ENCODE results near the gene ZNF24.

The ZNF24 gene

DNA sequence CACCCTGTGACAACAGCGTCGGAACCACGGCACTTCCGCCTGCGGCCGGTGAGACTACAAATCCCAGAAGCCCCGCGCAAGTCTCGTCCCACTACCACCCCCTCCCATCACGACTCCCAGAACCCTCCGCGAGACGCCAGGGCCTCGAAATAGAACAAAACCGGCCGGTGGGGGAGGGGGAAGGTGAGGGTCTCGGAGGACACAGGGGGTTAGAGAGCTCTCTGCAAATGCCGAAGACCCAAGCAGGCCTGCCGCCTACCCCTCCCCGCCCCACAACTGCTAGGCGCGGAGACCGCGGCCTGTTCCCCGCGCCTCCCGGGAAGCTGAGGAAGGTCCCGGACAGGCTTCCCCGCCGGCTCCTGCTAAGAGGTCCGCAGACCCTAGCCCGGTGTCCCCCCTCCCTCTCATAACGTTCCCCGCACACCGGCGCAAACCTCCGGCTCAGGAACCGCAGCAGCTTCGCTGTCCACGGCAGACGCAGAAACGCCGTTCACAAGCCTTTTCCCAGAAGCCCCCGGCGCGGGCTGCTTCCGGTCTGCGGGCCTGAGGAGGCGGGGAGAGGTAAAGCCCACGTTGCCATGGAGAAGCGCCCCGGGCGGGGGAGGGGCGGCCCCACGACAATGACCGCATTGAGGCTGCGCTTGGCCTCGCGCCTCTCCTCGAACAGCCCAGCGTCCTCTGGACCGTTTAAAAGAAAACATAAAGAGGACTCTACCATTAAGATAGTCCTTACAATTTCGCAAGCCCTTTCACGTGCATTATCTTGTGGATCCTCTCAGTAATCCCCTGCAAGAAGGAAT is at the start of gene ZNF24:
Gene ZNF24, minus strand, starts transcription at position 485 of the 800 bp plus-strand sequence. CDS start 3,770 bp downstream, outside the sequence.
- DNase-seq = peak; percentile 94

DNA sequence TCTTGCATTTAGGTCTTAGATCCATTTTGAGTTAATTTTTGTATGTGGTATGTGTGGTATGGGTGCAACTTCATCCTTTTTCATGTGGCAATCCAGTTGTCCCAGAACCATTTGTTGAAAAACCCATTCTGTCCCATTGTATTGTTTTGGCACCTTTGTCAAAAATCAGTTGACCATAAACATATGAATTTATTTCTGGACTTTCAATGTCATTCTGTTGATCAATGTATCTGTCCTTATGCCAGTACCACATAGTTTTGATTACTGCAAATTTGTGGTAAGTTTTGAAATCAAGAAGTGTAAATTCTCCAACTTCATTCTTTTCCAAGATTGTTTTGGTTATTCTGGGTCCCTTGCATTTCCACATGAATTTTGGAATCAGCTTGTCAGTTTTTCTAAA is 49.5 kb upstream of the ZNF24 start:
- no peak for DNase-seq

DNA sequence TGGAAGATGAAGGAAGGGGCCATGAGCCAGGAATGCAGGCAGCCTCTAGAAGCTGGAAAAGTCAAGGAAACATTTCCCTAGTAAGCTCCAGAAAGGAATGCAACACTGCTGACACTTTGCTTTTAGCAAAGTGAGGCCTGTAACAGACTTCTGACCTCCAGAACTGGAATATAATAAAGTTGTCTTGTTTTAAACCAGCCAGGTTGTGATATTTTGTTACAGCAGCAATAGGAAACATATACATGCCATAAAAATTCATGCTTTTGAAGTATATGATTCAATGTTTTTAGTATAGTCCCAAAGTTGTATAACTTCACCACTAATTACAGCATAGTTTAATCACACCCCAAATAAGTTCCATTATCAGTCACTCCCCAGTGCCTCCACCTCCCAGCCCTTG is 48.2 kb upstream of the ZNF24 start:
- no peak for DNase-seq

DNA sequence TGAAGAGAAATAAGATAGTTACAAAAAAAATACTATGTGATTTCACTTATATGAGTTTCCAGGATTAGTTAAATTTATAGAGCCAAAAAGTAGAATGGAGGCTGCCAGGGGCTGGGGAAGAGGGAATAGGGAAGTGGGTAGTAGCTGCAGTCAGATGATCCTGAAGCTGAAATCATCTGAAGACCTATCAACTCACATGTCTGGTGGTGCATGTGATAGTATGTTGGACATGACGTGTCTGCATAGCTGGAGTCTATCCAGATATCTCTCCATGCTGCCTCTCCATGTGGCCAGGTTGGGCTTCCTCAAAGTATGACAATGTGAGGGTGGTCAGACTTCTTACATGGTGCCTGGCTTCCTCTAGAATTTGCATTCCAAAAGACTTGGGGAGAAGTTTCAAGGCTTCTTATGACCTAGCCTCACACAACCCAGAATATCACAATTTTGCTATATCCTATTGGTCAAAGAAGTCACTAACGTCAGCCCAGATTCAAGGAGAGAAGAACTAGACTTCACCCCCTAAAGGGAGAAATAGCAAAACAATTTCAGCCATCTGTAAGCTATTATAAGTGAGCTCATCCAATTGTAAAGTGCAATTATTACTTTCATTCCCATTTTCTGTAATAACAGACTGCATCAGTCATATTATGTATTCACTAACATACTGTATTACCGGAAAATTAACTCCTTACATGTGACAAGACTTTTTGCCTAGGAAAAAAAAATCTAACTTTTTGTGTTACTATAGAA is 46.9 kb upstream of the ZNF24 start:
- no peak for DNase-seq

DNA sequence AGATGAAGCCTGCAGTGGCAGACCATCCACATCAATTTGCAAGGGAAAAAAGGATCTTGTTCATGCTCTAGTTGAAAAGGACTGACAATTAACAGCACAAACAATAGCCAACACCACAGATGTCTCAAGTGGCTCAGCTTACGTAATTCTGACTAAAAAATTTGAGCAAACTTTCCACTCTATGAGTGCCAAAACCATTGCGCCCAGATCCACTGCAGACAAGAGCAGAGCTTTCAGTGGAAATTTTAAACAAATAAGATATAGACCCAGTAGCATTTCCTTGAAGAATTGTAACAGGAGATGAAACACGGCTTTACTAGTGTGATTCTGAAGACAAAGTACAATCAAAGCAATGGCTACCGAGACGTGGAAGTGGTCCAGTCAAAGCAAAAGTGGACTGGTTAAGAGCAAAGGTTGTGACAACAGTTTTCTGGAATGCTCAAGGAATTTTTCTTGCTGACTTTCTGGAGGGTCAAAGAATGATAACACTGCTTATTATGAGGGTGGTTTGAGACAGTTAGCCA is 44.9 kb upstream of the ZNF24 start:
- no peak for DNase-seq

DNA sequence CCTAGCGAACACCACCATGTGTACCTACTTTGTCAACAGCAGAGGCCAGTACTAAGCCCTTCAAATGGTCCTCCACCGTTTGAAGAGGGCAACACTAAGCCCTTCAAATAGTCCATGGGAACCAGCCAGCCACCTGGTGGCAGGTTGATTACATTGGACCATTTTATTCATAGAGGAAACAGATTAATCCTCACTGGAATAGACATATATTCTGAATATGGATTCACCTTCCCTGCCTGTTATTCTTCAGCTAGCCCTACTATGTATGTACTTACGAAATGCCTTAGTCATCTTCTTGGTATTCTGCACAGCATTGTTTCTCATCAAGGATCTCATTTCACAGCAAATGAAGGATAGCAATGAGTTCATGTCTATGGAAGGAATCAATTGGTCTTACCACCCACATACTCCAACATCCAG is 42.9 kb upstream of the ZNF24 start:
- DNase-seq = no peak

DNA sequence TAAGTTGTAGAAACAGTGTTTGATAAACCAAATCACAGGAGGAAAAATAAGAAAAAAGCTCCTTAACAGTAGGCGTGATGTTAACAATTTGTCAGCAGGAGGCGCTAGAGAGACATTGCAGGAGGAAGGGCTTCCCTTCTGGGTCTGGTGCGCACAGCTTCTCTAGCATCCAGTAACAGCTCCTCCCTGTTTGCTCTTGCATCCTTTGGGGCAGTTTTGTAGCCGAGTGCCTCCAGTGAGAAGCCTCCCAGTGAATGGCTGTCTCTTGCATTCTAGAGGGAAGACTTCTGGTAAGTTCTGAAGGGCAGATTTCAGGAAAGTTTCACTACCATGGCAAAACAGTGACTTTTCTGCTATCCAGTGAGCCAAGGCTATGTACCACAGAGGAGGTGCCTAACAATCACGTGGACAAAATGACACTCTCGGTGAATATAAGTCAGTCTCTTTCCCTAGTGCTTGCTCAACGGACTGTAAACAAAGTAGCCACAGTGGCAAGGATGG is 42.4 kb upstream of the ZNF24 start:
- DNase-seq = peak; percentile 70

DNA sequence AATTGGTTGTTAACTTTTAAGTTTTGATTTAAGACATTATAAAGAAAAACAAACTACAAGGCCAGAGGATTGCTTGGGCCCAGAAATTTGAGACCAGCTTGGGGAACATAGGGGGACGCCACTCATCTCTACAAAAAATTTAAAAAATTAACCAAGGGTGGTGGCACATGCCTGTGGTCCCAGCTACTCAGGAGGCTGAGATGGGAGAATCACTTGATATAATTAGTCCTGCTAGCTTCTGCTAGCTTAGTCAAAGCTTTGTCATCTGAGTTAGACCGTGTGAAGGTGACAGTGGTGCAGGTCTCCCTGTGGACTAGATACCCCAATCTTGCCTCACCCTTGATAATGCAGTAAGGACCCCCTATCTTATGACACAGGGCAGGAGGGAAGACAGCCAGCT is 38.9 kb upstream of the ZNF24 start:
- no peak for DNase-seq

DNA sequence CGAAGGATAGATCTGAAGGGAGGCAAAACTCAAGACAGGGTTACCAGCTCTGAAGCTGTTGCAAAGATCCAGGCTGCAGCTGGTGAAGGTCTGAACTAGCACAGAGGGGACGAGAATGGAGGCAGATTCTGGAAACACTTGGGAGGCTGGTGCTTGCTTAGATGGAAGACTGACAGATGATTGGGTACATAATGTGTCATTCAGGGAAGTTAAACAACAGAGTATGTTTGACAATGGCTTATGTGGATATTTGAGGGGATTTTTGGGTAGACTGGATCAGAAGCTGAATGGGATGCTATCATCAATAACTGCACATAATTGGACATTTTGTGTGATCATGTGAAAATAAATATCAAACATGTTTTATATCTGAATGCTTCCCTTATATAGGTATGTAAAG is 35.2 kb upstream of the ZNF24 start:
- DNase-seq = no peak

DNA sequence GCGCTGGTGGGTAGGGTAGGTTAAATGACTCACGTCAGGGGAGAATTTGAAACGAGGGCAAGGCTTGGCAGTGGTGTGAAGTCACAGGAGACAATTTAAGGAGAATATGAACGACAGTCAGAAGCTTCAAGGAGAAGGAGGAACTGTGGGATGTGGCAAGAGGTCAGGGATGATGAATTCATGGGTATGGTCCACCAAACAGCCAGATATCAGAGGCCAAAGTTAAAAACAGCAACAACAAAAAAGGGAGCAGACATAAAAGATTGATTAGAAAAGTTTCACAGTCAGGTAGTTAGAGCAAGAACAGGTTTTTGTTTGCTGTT is 34.3 kb upstream of the ZNF24 start:
- no peak for DNase-seq

DNA sequence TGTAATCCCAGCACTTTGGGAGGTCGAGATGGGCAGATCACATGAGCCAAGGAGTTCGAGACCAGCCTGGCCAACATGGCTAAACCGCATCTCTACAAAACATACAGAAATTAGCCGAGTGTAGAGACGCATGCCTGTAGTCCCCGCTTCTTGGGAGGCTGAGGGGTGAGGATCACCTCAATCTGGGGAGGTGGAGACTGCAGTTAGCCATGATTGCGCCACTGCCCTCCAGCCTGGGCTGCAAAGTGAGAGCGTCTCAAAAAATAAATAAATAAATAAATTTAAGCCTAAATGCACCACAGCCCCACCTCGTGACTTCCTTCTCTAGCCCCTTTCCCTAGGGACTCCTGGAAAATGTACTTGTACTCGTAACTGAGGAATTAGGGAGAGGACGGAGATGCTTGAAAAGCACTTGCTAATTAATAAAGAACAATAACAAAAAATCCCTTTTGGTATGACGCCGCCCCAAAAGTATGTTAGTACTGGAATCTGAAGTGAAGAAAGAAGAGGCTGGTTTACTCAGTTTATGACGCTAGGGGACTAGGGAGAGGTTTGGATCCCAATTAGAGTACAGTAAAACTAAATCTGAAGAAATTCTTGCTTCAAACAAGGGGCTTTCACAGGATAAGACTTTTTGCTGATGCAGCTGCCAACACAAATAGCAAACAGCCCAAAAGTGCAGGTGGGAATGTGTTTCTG is 33.8 kb upstream of the ZNF24 start:
- DNase-seq = no peak

DNA sequence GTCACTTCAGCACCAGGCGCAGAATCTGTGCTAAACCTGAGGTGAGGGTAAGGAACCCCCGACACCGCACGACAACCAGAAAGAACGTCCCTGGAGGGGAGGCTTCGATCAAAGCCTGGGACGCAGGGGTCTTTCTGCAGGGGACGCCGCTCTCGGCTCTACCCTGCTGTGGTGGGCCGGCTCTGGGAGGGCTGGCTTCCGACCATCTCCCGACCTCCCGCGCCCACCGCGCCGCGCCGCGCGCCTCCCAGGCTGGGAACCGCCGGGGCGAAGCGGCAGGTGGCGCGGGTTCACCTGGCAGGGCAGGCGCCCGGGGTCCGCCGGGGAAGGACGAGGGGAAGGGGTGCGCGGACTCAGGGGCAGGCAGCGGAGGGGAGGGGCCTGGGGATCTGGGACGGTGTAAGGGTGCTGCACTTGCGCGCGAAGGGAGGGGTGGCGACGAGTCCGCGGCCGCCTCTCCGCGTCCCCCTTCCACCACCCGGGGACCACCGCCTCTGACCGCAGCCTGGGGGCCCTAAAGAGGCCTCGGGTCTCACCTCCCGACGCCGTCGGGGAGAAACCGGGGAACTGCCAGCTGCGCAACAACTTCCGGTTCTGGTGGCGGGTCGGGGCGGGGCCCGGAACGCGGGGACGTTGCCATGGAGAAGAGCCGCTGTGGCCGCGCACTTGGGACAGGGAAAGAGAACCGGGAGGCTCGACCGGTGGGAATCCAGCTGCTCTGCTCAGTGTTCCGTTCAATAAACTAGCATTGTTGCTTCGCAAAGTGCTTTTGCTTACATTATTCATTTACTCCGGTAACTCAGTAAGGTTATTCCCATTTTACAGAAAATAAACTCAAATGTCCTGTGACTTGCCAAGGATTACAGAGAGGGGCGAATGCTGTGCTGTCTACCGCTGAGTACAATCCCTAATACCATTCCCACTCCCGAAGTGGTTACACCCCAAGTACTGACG is 32.8 kb upstream of the ZNF24 start, which contains the start of gene ZNF396:
Gene ZNF396, minus strand, starts transcription at position 596 of the 954 bp plus-strand sequence. CDS start 3,045 bp downstream, outside the sequence.
- peak; percentile 72 for DNase-seq

DNA sequence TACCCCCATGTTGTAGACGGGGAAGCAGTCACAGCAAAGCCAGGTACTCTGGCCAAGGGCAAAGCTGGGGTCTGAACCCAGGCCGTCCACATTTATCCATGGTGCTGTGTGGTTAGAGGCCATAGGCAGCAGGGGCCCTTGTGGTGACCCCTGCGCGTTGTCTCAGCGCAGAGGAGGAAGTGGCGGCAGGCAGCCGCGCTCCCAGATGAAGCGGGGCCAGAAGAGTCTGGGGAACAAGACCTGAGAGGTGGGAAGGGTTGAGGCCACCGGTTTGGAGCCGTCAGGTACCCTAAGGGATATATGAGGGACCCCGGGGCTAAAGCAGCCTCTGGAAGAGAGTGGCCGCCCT is 32.1 kb upstream of the ZNF24 start:
- DNase-seq = no peak

DNA sequence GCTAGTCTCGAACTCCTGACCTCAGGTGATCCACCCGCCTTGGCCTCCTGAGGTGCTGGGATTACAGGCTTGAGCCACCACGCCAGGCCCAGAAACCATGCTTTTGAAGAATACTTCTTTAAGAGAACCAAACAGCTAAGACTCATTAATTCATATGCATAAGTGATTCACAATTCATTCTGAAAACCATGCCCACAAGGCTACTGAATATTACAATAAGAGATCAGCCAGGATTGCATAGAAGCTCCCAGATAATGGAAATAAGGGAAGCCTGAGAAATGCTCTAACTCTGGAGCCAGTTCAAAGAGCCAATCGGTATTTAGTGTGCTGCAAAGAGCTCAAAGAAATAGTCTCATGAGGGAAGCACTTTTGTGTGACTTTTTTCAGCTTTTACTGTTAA is 30.5 kb upstream of the ZNF24 start:
- DNase-seq = no peak

DNA sequence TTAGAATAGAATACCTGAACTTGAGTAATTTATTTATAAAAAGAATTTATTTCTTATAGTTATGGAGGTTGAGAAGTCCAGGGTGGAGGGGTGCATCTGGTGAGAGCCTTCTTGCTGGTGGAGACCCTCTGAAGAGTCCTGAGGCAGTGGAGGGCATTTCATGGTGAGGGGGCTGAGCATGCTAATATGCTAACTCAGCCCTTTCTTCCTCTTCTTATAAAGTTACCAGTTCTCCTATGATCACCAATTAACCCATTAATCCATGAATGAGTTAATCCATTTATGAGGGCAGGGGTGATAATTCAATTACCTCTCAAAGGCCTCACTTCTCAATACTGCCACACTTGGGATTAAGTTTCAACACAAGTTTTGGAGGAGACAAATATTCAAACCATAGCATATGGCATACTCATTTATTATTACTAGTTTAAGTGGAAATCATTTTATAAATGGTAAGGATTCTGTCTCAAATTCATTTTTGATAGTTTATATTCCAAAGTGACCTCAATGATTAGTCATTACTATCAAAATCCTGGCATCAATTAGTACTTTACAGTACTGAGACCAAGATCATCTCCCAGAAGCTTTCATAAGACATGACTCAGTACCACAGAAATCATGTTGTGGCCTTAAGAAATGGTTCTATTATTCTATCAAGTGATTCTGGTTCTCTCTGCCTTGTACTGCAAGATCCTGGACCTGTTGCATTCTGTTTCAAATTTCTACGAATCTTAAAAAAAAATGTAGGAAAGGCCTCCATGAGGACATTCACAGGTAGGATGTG is 27.4 kb upstream of the ZNF24 start:
- no peak for DNase-seq

DNA sequence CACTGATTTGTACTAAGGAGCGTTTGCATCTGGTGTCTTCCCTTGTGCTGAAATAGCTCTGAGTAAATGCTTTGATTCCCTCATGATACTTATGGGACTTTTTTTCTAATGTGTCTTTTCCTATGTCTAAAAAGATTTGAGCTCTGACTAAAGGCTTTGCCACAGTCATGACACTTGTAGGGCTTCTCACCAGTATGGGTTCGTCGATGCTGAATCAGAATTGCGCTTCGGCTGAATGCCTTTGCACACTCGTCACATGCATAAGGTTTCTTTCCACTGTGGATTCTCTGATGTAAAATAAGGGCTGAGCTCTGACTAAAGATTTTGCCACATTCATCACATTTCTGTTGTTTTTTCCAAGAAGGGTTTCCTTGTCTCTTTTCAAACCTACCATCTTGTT is 24.9 kb upstream of the ZNF24 start:
- no peak for DNase-seq

DNA sequence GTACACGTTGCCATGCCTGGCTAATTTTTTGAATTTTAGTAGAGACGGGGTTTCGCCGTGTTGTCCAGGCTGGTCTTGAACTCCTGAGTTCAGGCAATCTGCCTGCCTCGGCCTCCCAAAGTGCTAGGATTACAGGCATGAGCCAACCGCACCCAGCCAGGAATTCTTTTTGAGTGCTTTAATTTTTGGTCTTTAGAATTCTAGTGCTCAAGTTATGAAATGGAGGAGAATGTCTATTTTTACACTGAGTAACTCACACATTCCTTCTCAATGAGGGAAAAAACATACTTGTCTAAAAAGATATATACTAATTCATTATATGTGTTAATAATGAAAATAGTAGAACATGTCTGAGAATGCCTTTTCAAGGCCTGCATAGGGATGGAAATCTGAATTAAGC is 24.4 kb upstream of the ZNF24 start:
- DNase-seq = no peak

DNA sequence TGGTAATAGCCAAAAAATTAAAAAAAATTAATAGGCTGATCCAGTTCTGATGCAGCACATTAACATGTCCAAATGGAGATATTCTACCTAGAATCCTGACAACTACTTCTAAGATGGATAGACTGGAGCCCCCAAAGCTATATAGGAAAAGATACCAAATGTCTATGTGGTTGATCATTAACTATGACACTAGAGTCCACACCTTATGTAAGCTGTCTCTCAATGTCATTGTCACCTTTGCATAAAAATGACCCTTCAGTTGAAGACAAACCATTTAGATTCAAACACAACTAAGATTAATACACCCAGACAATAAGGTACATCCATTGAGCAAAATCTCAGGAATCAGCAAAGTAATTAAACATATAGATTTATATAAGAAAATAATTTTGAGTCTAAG is 18.3 kb upstream of the ZNF24 start:
- DNase-seq = no peak

DNA sequence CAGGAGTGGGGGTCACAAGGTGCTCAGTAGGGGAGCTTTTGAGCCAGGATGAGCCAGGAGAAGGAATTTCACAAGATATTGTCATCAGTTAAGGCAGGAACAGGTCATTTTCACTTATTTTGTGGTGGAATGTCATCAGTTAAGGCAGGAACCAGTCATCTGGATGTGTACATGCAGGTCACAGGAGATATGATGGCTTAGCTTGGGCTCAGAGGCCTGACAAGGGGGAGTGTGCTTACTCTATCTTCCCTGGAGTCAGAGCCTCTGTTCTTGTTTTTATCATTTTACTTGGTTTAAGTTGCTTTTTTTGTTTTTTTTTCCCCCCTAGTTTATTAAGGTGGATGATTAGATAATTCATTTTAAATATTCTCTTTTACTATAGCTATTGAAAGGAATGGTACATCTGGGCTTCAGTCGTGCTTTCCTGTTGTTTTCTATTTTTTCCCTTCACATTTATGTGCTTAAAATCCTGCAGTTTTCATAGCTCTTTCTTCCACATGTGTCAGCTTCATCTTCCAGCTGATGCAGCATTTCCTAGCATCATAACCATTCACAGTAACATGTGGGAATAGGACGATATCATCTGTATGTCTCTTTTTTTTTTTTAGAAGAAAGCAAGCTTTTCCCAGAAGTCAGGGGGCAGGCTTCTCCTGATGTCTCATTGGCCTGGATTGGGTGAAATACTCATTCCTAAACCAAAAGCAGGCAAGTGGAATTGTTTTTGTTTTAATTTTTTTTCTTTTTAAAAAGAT is 17.5 kb upstream of the ZNF24 start:
- DNase-seq = no peak

DNA sequence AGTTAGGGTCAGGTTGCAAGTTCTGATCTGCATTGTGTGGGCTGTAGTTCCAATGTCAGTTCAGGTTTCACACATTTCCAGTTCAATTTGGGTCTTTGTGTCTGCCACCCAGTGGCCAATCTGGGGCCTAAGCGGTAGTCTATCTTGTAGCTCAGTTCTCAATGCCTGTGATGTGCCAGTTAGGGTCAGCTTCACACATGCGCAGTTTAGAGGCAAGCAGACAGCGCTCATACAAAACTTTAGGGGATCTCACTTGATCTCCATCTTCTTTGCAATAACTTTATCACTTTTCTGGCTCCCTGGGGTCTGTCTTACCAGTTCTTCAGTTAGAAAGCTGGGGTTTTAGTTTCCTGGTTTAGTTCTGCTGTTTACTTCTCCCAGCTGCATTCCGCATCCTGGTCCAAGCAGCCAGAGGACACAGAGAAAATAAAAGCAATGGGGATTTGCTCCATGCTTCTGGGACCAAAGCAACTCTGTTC is 11.0 kb upstream of the ZNF24 start:
- peak; percentile 56 for DNase-seq
